SK-N-SH (cell line): ENCODE results near the gene ASTN2. TPM values are rescaled to one million over a fixed set of nuclear protein-coding genes. Genes with fewer than 3 reads are reported as not detected.

Experiments
- CTCF ChIA-PET: fragments of 300-600, 350-600 bp; formaldehyde crosslinking; extraction: SDS; loops from one replicate; lab custom pipeline; 2021; lab: Yijun Ruan, JAX
- POLR2A ChIA-PET: fragments of 350-600 bp; sonication (Branson Sonifier 250); formaldehyde crosslinking; extraction: SDS; loops from one replicate; lab custom pipeline; 2020; ENCODE audit warnings: antibody characterized with exemption, inconsistent platforms; lab: Yijun Ruan, JAX
- DNase-seq: peaks from one replicate; pipeline ENCODE4 v3.0.0; 2012
- H2AFZ ChIP-seq: fragments of 200-600 bp; sonication (generic); 2 replicates; pipeline ENCODE4 v1.8.1; 2016; ENCODE audit warnings: antibody characterized with exemption, mild to moderate bottlenecking, low read depth
- H3F3A ChIP-seq: fragments of 200-600 bp; sonication (generic); replicated peaks from 2 replicates; pipeline ENCODE3; 2016; ENCODE audit warnings: antibody characterized with exemption, mild to moderate bottlenecking; ENCODE audit not compliant: insufficient read depth
- H3K27ac ChIP-seq, 2 experiments: fragments of 200-500 bp in 1 of 2; fragments of 200-600 bp in 1 of 2; sonication (Bioruptor generic) in 1 of 2; sonication (generic), shearing (Covaris generic) in 1 of 2; 2 replicates each; pipeline versions ENCODE4 v1.5.1 to v1.6.1; 2014 to 2016; ENCODE audit warnings: low read depth in 2 of 2, inconsistent platforms in 1 of 2, low read length in 1 of 2, mild to moderate bottlenecking in 1 of 2, mixed read lengths in 1 of 2
- H3K27me3 ChIP-seq: fragments of 200-600 bp; sonication (generic), shearing (Covaris generic); 2 replicates; pipeline ENCODE4 v1.6.1; 2016; ENCODE audit warnings: mixed run types; ENCODE audit not compliant: insufficient read depth
- H3K36me3 ChIP-seq, 2 experiments: fragments of 200-500 bp in 1 of 2; fragments of 200-600 bp in 1 of 2; sonication (Bioruptor generic) in 1 of 2; sonication (generic) in 1 of 2; replicated peaks in 1 of 2; 2 replicates each; pipeline versions ENCODE3 to v1.5.1; 2014 to 2016; ENCODE audit warnings: low read length in 1 of 2, mild to moderate bottlenecking in 1 of 2; ENCODE audit not compliant: insufficient read depth in 2 of 2, control insufficient read depth in 1 of 2
- H3K4me1 ChIP-seq, 2 experiments: fragments of 200-500 bp in 1 of 2; fragments of 200-600 bp in 1 of 2; sonication (Bioruptor generic) in 1 of 2; sonication (generic), shearing (Covaris generic) in 1 of 2; 2 replicates each; pipeline versions ENCODE4 v1.5.1 to v1.6.1; 2014 to 2016; ENCODE audit warnings: low read depth in 1 of 2, low read length in 1 of 2, mixed run types in 1 of 2; ENCODE audit not compliant: insufficient read depth in 2 of 2, control insufficient read depth in 1 of 2
- H3K4me2 ChIP-seq: fragments of 200-600 bp; sonication (generic), shearing (Covaris generic); 2 replicates; pipeline ENCODE4 v1.6.1; 2017; ENCODE audit warnings: mixed run types
- H3K4me3 ChIP-seq, 2 experiments: fragments of 200-500 bp in 1 of 2; fragments of 200-600 bp in 1 of 2; sonication (Bioruptor generic) in 1 of 2; sonication (generic), shearing (Covaris generic) in 1 of 2; 2 replicates each; pipeline versions ENCODE4 v1.5.1 to v1.8.1; 2014 to 2016; ENCODE audit warnings: low read depth in 2 of 2, inconsistent platforms in 1 of 2, low read length in 1 of 2, mild to moderate bottlenecking in 1 of 2, mixed read lengths in 1 of 2, moderate library complexity in 1 of 2
- H3K79me2 ChIP-seq: fragments of 200-600 bp; sonication (generic); 2 replicates; pipeline ENCODE4 v1.8.1; 2017; ENCODE audit warnings: mild to moderate bottlenecking; ENCODE audit not compliant: insufficient read depth
- H3K9ac ChIP-seq: fragments of 200-600 bp; sonication (generic); 2 replicates; pipeline ENCODE4 v1.6.1; 2017; ENCODE audit warnings: mixed run types
- H3K9me2 ChIP-seq: fragments of 200-600 bp; sonication (generic); 2 replicates; pipeline ENCODE4 v1.6.1; 2017; ENCODE audit warnings: mixed run types
- H3K9me3 ChIP-seq: fragments of 200-600 bp; sonication (generic); 2 replicates; pipeline ENCODE4 v1.6.1; 2017; ENCODE audit warnings: mixed run types, mild to moderate bottlenecking, moderate library complexity
- H4K20me1 ChIP-seq: fragments of 200-600 bp; sonication (generic); 2 replicates; pipeline ENCODE4 v1.6.1; 2017; ENCODE audit warnings: mild to moderate bottlenecking, mixed run types; ENCODE audit not compliant: insufficient read depth
- FOXM1 ChIP-seq: IDR thresholded peaks from 2 replicates; pipeline ENCODE4 v1.4.0; 2012; ENCODE audit warnings: low read depth, mild to moderate bottlenecking
- GATA2 ChIP-seq: sonication (generic); formaldehyde crosslinking; IDR thresholded peaks from 2 replicates; pipeline ENCODE4 v1.5.0; 2020; ENCODE audit warnings: mild to moderate bottlenecking, missing genetic modification reagents
- IRF3 ChIP-seq: fragments of 150-350 bp; IDR thresholded peaks from 2 replicates; pipeline ENCODE4 v1.6.1; 2016; ENCODE audit warnings: mild to moderate bottlenecking, low read depth, low read length
- NFIC ChIP-seq: IDR thresholded peaks from 2 replicates; pipeline ENCODE4 v1.4.0; 2012; ENCODE audit warnings: borderline replicate concordance
- NRF1 ChIP-seq: IDR thresholded peaks from 2 replicates; pipeline ENCODE4 v1.6.1; 2012; ENCODE audit warnings: low read depth, mild to moderate bottlenecking, low read length
- POLR2AphosphoS5 ChIP-seq: IDR thresholded peaks from 2 replicates; pipeline ENCODE4 v1.6.1; 2012; ENCODE audit warnings: low read depth, low read length
- RAD21 ChIP-seq: IDR thresholded peaks from 2 replicates; pipeline ENCODE4 v1.6.1; 2012; ENCODE audit warnings: mild to moderate bottlenecking, low read length
- RFX5 ChIP-seq: IDR thresholded peaks from 2 replicates; pipeline ENCODE4 v1.6.1; 2012; ENCODE audit warnings: mild to moderate bottlenecking, improper control_type of control experiment, low read length
- TEAD4 ChIP-seq: IDR thresholded peaks from 2 replicates; pipeline ENCODE4 v1.4.0; 2012; ENCODE audit warnings: mild to moderate bottlenecking, borderline replicate concordance; ENCODE audit not compliant: insufficient read depth
- YY1 ChIP-seq: IDR thresholded peaks from 2 replicates; pipeline ENCODE4 v1.4.0; 2012; ENCODE audit warnings: low read depth, mild to moderate bottlenecking
- WGBS: methylation state at CpG from one replicate; pipeline ENCODE4 v1.1.6; 2017; ENCODE audit warnings: low lambda C conversion rate; 5-methylcytosine and 5-hydroxymethylcytosine counted together
- polyA plus RNA-seq, 3 experiments: library from polyadenylated mRNA; depleted of rRNA; stranded (reverse); fragments of >200 nt; gene quantifications; 2 replicates each; pipeline ENCODE4 v1.2.3, GENCODE V29; 2012
- TF ChIP-seq, protein P1 (sequence below): IDR thresholded peaks from 2 replicates; pipeline ENCODE4 v1.4.0; 2012; ENCODE audit warnings: low read depth, borderline replicate concordance
- TF ChIP-seq, protein P2 (sequence below): IDR thresholded peaks from 2 replicates; pipeline ENCODE4 v1.4.0; 2012; ENCODE audit warnings: low read depth, borderline replicate concordance

ASTN2 gene
- polyA plus RNA-seq, 1 of the 3 experiments (the other 2 are of a cell fraction): 6.6 TPM

DNA sequence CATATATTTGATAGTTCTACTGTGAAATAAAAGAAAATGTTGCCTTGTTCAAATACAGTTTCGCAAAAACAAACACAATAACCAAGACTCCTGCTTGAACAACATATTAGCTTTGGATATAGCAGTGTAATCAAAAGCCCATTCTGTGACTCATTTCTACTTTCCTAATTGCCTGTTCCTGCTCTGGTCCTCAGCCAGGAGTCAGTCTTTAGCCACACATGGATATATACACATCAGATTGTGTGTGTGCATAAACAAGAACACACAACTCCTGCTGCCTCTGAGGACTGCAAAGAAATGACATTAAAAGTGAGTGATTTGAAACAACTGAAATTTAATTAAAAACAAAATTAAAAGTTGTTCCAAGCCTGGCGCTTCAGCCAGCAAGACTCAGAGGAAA, 393.0 kb downstream of the ASTN2 start:
- Histone ChIP-seq H3K4me1 (peaks cover 0 to 8% of the 10 kb centered on the region in 2 experiments; a peak in 2 of 4 replicates), H3F3A (no peaks in the 10 kb centered on the region), H2AFZ (no peak overlapping the region), H3K36me3 (no peaks in the 10 kb centered on the region), H3K9ac (no peak overlapping the region), H4K20me1 (no peaks in the 10 kb centered on the region), H3K79me2 (no peaks in the 10 kb centered on the region), H3K4me2 (no peak overlapping the region), H3K27ac (no peak overlapping the region), H3K4me3 (no peak overlapping the region), H3K9me3 (no peaks in the 10 kb centered on the region), H3K9me2 (no peaks in the 10 kb centered on the region), H3K27me3 (no peaks in the 10 kb centered on the region)
- POLR2A ChIA-PET: no interaction called here
- 32% methylated on average over 2 of the region's 2 CpGs for WGBS
- CTCF ChIA-PET: interaction anchor here (0.8 to 1.0 kb wide), 3 partner anchors 9 to 68 kb away, joined by 3 to 4 read pairs (median 3); no protein-coding TSS in a partner anchor
- no peak for DNase-seq
- TF ChIP-seq GATA2 (CRISPR knock-in tag) (no peak), RAD21 (peak; percentile 43)

GRCh38 chr9:117018966-117019617, 395.8 kb downstream of the ASTN2 start:
- peaks cover 0 to 13% of the 10 kb centered on the region in 2 experiments; a peak in 2 of 4 replicates for H3K4me1 ChIP-seq
- TF ChIP-seq IRF3: no peak
- TF ChIP-seq RAD21: no peak
- TF ChIP-seq NFIC: no peak
- no peaks in the 10 kb centered on the region for H3K79me2 ChIP-seq
- CTCF ChIA-PET: interaction anchor here (0.6 to 1.5 kb wide), 5 partner anchors 21 to 282 kb away, joined by 3 to 5 read pairs (median 3); no protein-coding TSS in a partner anchor
- H4K20me1 ChIP-seq: no peaks in the 10 kb centered on the region
- no peak overlapping the region for H3K27ac ChIP-seq
- H2AFZ ChIP-seq: no peak overlapping the region
- no peak for DNase-seq
- H3K9me2 ChIP-seq: no peaks in the 10 kb centered on the region
- no peaks in the 10 kb centered on the region for H3K36me3 ChIP-seq
- no peak overlapping the region for H3K9ac ChIP-seq
- no peak overlapping the region for H3K4me3 ChIP-seq
- no peak overlapping the region for H3K4me2 ChIP-seq
- no peaks in the 10 kb centered on the region for H3F3A ChIP-seq
- no peaks in the 10 kb centered on the region for H3K27me3 ChIP-seq
- 7% methylated on average over 6 of the region's 6 CpGs for WGBS
- POLR2A ChIA-PET: no interaction called here
- no peaks in the 10 kb centered on the region for H3K9me3 ChIP-seq

DNA sequence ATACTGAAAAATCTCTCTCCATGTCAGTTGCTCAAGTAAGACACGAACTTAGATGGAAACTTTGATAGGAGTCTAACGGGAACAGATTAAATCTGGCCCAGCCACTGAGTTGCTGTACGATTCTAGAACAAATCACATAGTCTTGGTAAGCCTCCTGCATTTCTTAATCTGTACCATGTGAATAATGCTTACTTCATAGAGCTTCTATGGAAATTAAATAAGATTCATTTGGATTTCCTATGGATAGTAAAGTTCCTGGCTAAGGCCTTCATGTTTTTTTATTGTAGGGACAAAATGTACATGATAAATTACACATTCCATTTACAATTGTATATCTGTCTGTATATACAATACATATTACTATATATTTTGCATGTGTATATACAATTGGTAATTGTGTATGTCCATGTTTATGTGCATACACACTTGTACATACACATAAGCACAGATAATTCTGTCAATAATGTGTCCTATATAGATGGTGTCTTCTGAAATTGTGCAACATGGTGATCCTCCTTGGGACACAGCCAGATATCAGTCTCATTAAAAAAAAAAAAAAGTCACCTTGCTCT, 397.4 kb downstream of the ASTN2 start:
- Histone ChIP-seq H3K4me2 (no peak overlapping the region), H3F3A (no peaks in the 10 kb centered on the region), H2AFZ (no peak overlapping the region), H4K20me1 (no peaks in the 10 kb centered on the region), H3K36me3 (no peaks in the 10 kb centered on the region), H3K9me3 (no peaks in the 10 kb centered on the region), H3K4me1 (peaks cover 0 to 23% of the 10 kb centered on the region in 2 experiments; a peak in 2 of 4 replicates), H3K9me2 (no peaks in the 10 kb centered on the region), H3K79me2 (no peaks in the 10 kb centered on the region), H3K27me3 (no peaks in the 10 kb centered on the region), H3K9ac (no peak overlapping the region), H3K27ac (no peak overlapping the region), H3K4me3 (no peak overlapping the region)
- TF ChIP-seq, protein P1, sequence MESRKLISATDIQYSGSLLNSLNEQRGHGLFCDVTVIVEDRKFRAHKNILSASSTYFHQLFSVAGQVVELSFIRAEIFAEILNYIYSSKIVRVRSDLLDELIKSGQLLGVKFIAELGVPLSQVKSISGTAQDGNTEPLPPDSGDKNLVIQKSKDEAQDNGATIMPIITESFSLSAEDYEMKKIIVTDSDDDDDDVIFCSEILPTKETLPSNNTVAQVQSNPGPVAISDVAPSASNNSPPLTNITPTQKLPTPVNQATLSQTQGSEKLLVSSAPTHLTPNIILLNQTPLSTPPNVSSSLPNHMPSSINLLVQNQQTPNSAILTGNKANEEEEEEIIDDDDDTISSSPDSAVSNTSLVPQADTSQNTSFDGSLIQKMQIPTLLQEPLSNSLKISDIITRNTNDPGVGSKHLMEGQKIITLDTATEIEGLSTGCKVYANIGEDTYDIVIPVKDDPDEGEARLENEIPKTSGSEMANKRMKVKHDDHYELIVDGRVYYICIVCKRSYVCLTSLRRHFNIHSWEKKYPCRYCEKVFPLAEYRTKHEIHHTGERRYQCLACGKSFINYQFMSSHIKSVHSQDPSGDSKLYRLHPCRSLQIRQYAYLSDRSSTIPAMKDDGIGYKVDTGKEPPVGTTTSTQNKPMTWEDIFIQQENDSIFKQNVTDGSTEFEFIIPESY: no peak
- no peak for TF ChIP-seq TEAD4
- TF ChIP-seq NRF1: no peak
- TF ChIP-seq, protein P2, sequence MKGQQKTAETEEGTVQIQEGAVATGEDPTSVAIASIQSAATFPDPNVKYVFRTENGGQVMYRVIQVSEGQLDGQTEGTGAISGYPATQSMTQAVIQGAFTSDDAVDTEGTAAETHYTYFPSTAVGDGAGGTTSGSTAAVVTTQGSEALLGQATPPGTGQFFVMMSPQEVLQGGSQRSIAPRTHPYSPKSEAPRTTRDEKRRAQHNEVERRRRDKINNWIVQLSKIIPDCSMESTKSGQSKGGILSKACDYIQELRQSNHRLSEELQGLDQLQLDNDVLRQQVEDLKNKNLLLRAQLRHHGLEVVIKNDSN: no peak
- TF ChIP-seq RAD21: no peak
- no peak for TF ChIP-seq FOXM1
- TF ChIP-seq IRF3: no peak
- TF ChIP-seq POLR2AphosphoS5: no peak
- TF ChIP-seq YY1: no peak
- no peak for TF ChIP-seq RFX5
- ChIA-PET POLR2A (no interaction called here), CTCF (interaction anchor here (0.8 to 1.8 kb wide), 4 partner anchors 10 to 281 kb away, joined by 3 to 6 read pairs (median 4); no protein-coding TSS in a partner anchor)
- no peak for DNase-seq
- WGBS: 12% methylated on average over 3 of the region's 3 CpGs
